ENCODE data around the gene DYNLT1.
"Not testable (repeated sequence)": the region's sequence is repeated elsewhere in the genome, so short reads cannot be mapped to it uniquely, and the experiment has no call there.

Gene DYNLT1

GRCh38 chr6:158654498-158654897, 10.0 kb upstream of the DYNLT1 start:
- peak; percentile 92 for DNase-seq (ENCODE audit: low read depth)
- no peak for TF ChIP-seq CTCF (IDR thresholded peaks at IDR 0.05; ENCODE audit: low read length, missing control alignments)
- H3K4me3 ChIP-seq (replicated peaks; ENCODE audit: low read depth, low read length): no peak overlapping the region

- H3K4me3 ChIP-seq (replicated peaks; ENCODE audit: low read depth, low read length): no peak overlapping the region
- peak; percentile 72 for DNase-seq (ENCODE audit: low read depth)
- TF ChIP-seq CTCF (IDR thresholded peaks at IDR 0.05; ENCODE audit: low read length, missing control alignments): no peak
These were observed 9.2 kb upstream of the DYNLT1 start for GRCh38 chr6:158653577-158654354.

GRCh38 chr6:158651981-158652737, 7.6 kb upstream of the DYNLT1 start:
- not testable (repeated sequence) for H3K4me3 ChIP-seq (replicated peaks; ENCODE audit: low read depth, low read length); DNase-seq (ENCODE audit: low read depth)

GRCh38 chr6:158649289-158650143, 5.0 kb upstream of the DYNLT1 start, which contains the start of gene SYTL3:
Gene SYTL3 (plus strand): TSS chr6:158650054. CDS start chr6:158663269, 13,215 bp downstream.
- TF ChIP-seq CTCF (IDR thresholded peaks at IDR 0.05; ENCODE audit: low read length, missing control alignments): no peak
- no peak within 1 kb of the TSS for H3K4me3 ChIP-seq (replicated peaks; ENCODE audit: low read depth, low read length)
- DNase-seq (ENCODE audit: low read depth): peak; percentile 90

GRCh38 chr6:158648682-158649131, 4.2 kb upstream of the DYNLT1 start:
- TF ChIP-seq CTCF (IDR thresholded peaks at IDR 0.05; ENCODE audit: low read length, missing control alignments): no peak
- DNase-seq (ENCODE audit: low read depth): peak; percentile 90
- no peak overlapping the region for H3K4me3 ChIP-seq (replicated peaks; ENCODE audit: low read depth, low read length)

- no peak for DNase-seq (ENCODE audit: low read depth)
These were observed 3.0 kb upstream of the DYNLT1 start for GRCh38 chr6:158647501-158647900.

More at GRCh38 chr6:158647501-158647900, 3.0 kb upstream of the DYNLT1 start:
- TF ChIP-seq CTCF (IDR thresholded peaks at IDR 0.05; ENCODE audit: low read length, missing control alignments): no peak
- no peak overlapping the region for H3K4me3 ChIP-seq (replicated peaks; ENCODE audit: low read depth, low read length)

All from fibroblast of pulmonary artery (primary cell).